ENCODE results near the gene SMIM23. TPM values are rescaled to one million over a fixed set of nuclear protein-coding genes. Genes with fewer than 3 reads are reported as not detected.

The SMIM23 gene
- total RNA-seq, 4 donors from 2014 or later, result not detected

DNA sequence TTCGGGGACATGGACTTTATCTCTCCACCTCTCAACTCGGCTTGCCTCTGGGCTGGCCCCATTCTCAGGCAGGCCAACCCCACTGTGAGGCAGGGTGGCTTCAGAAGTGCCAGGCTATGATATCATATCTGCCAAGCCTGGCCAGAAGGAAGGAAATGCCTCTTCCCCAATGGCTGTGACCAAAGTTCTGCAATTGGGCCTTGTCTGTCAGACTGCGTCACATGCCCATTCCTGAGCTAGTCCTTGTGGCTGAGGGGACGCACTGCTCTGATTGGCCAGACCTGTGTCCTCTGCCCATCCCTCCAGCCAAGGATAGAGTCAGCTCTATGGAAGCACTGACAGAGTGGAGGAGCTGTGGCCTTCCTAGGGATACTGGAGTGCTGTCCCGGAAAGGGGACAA, 11.9 kb downstream of the SMIM23 start:
- Histone ChIP-seq H3K36me3 (no peaks in the 10 kb centered on the region), H3K4me3 (no peak overlapping the region), H3K27ac (no peak overlapping the region), H3K27me3 (no peaks in the 10 kb centered on the region), H3K4me1 (no peaks in the 10 kb centered on the region), H3K9me3 (no peaks in the 10 kb centered on the region)
- TF ChIP-seq POLR2AphosphoS5 (IDR thresholded peaks at IDR 0.05) (no peak), EP300 (IDR thresholded peaks at IDR 0.05; ENCODE audit: low read depth) (no peak), POLR2A (IDR thresholded peaks at IDR 0.05) (no peak)
- TF ChIP-seq, protein P1, sequence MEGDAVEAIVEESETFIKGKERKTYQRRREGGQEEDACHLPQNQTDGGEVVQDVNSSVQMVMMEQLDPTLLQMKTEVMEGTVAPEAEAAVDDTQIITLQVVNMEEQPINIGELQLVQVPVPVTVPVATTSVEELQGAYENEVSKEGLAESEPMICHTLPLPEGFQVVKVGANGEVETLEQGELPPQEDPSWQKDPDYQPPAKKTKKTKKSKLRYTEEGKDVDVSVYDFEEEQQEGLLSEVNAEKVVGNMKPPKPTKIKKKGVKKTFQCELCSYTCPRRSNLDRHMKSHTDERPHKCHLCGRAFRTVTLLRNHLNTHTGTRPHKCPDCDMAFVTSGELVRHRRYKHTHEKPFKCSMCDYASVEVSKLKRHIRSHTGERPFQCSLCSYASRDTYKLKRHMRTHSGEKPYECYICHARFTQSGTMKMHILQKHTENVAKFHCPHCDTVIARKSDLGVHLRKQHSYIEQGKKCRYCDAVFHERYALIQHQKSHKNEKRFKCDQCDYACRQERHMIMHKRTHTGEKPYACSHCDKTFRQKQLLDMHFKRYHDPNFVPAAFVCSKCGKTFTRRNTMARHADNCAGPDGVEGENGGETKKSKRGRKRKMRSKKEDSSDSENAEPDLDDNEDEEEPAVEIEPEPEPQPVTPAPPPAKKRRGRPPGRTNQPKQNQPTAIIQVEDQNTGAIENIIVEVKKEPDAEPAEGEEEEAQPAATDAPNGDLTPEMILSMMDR (IDR thresholded peaks at IDR 0.05), result no peak
- intact Hi-C loops (cut with DNase I; ENCODE audit: low total_unique reads) (no loop called here), in situ Hi-C loops (cut with MboI; ENCODE audit: low pct_ligation_motif_present in 1 of 4, low pct_unique_long_range_greater_than_20kb in 1 of 4, low sequenced_read_pairs in 3 of 4) (no loop called here)
- DNase-seq, result no peak
- 83% methylated on average over 5 of the region's 5 CpGs; no CpG with 5 or more reads in 1 of the 2 donors for WGBS, 2 donors (ENCODE audit: low coverage in 1 of 2)

DNA sequence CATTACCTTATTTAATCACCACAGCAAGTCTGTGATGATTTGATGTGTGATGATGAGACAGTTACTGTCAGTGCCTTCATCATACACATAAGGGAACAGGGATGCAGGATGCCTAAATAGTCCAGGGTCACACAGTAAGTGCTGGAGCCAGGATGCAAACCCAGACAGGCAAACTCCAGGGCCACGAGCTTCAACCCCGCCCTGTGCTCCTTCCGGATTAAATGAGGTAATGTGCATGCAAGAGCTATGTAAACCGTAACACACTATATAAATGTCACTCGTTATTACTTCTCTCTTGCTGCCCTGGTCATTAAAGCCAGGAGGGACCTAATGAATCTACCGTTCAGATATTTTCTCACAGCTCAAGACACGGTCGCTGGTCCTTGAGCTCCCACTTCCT, 12.8 kb downstream of the SMIM23 start:
- Histone ChIP-seq H3K4me3 (no peak overlapping the region), H3K27ac (no peak overlapping the region), H3K27me3 (no peaks in the 10 kb centered on the region), H3K9me3 (no peaks in the 10 kb centered on the region), H3K4me1 (no peaks in the 10 kb centered on the region), H3K36me3 (no peaks in the 10 kb centered on the region)
- intact Hi-C loops (cut with DNase I; ENCODE audit: low total_unique reads) (no loop called here), in situ Hi-C loops (cut with MboI; ENCODE audit: low pct_ligation_motif_present in 1 of 4, low pct_unique_long_range_greater_than_20kb in 1 of 4, low sequenced_read_pairs in 3 of 4) (no loop called here)
- no peak for DNase-seq
- TF ChIP-seq, protein P1 (IDR thresholded peaks at IDR 0.05), result no peak
- TF ChIP-seq EP300 (IDR thresholded peaks at IDR 0.05; ENCODE audit: low read depth), result no peak
- TF ChIP-seq POLR2A (IDR thresholded peaks at IDR 0.05), result no peak
- TF ChIP-seq POLR2AphosphoS5 (IDR thresholded peaks at IDR 0.05), result no peak
- 67 to 75% methylated on average over 5 to 8 of the region's 8 CpGs for WGBS, 2 donors (ENCODE audit: low coverage in 1 of 2)

DNA sequence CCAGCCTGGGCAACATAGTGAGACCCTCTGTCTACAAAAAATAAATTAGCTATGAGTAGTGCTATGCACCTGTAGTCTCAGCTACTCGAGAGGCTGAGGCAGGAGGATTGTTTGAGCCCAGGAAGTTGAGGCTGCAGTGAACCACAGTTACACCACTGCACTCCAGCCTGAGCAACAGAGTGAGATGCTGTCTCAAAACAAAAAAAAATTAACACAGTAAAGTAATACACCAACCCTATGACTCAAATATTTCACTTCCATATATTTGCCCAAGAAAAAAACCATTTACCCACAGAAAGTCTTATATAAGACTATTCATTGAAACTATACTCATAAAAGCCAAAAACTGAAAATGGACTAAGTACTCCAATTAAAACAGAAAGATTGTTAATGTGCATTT, 16.2 kb downstream of the SMIM23 start:
- TF ChIP-seq, protein P1 (IDR thresholded peaks at IDR 0.05), result no peak
- TF ChIP-seq EP300 (IDR thresholded peaks at IDR 0.05; ENCODE audit: low read depth) (no peak), POLR2AphosphoS5 (IDR thresholded peaks at IDR 0.05) (no peak), POLR2A (IDR thresholded peaks at IDR 0.05) (no peak)
- intact Hi-C loops (cut with DNase I; ENCODE audit: low total_unique reads) (no loop called here), in situ Hi-C loops (cut with MboI; ENCODE audit: low pct_ligation_motif_present in 1 of 4, low pct_unique_long_range_greater_than_20kb in 1 of 4, low sequenced_read_pairs in 3 of 4) (no loop called here)
- Histone ChIP-seq H3K4me3 (no peak overlapping the region), H3K4me1 (no peaks in the 10 kb centered on the region), H3K36me3 (no peaks in the 10 kb centered on the region), H3K9me3 (no peaks in the 10 kb centered on the region), H3K27me3 (peaks cover 13% of the 10 kb centered on the region), H3K27ac (no peak overlapping the region)
- no peak for DNase-seq
- 75% methylated on average over 1 of the region's 1 CpG; no CpG with 5 or more reads in 1 of the 2 donors for WGBS, 2 donors (ENCODE audit: low coverage in 1 of 2)

DNA sequence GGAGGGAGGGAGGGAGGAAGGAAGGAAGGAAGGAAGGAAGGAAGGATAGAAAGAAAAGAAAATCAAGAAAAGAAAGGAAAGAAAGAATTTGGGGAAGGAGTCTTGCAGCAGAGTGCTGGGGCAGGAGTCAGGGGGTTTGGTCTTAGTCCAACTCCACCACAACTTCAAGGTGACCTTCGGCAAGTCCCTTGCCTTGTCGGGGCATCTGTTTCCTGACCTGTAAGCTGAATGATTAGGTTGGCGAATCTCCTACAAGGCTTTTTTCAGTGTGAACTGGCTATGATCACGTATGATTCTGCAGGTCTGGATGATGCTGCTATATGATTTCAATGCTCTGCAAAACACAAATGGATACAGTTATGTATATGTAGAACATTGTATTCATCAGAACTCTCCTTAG, 20.1 kb downstream of the SMIM23 start:
- WGBS, 2 donors (ENCODE audit: low coverage in 1 of 2), result 50 to 77% methylated on average over 2 to 4 of the region's 4 CpGs
- no peaks in the 10 kb centered on the region for H3K9me3 ChIP-seq
- TF ChIP-seq POLR2AphosphoS5 (IDR thresholded peaks at IDR 0.05) (no peak), POLR2A (IDR thresholded peaks at IDR 0.05) (no peak), EP300 (IDR thresholded peaks at IDR 0.05; ENCODE audit: low read depth) (no peak)
- TF ChIP-seq, protein P1 (IDR thresholded peaks at IDR 0.05), result no peak
- H3K4me1 ChIP-seq, result no peaks in the 10 kb centered on the region
- H3K36me3 ChIP-seq, result no peaks in the 10 kb centered on the region
- intact Hi-C loops (cut with DNase I; ENCODE audit: low total_unique reads), result no loop called here
- no peak overlapping the region for H3K4me3 ChIP-seq
- in situ Hi-C loops (cut with MboI; ENCODE audit: low pct_ligation_motif_present in 1 of 4, low pct_unique_long_range_greater_than_20kb in 1 of 4, low sequenced_read_pairs in 3 of 4), result no loop called here
- no peak for DNase-seq
- H3K27ac ChIP-seq, result no peak overlapping the region
- H3K27me3 ChIP-seq, result peaks cover 31% of the 10 kb centered on the region
